HepG2 (cell line): ENCODE measurements around the gene C2orf76. TPM values are rescaled to one million over a fixed set of nuclear protein-coding genes. Genes with fewer than 3 reads are reported as not detected.
A peak's percentile ranks its signal among the peaks of the same experiment; 100 is the strongest.

Source experiments
- FOXA3 ChIP-seq: IDR thresholded peaks from 2 replicates; pipeline ENCODE4 v1.6.1; 2016; ENCODE audit warnings: missing genetic modification reagents, missing compliant biosample characterization
- NFE2L2 ChIP-seq: fragments of 150-350 bp; IDR thresholded peaks from 2 replicates; pipeline ENCODE4 v1.6.1; 2014; ENCODE audit warnings: low read length
- NFYC ChIP-seq: IDR thresholded peaks from 2 replicates; pipeline ENCODE4 v1.6.1; 2016; ENCODE audit warnings: missing genetic modification reagents, missing compliant biosample characterization
- PRPF4 ChIP-seq: fragments of 200-400 bp; formaldehyde crosslinking; IDR thresholded peaks from 2 replicates; pipeline ENCODE4 v1.6.1; 2016; ENCODE audit warnings: low read length, low read depth; ENCODE audit not compliant: poor library complexity, severe bottlenecking
- SNAI1 ChIP-seq: sonication (generic); formaldehyde crosslinking; IDR thresholded peaks from 2 replicates; pipeline ENCODE4 v1.5.0; 2020; ENCODE audit warnings: mild to moderate bottlenecking, missing genetic modification reagents, borderline replicate concordance
- ZFP82 ChIP-seq: sonication (generic); formaldehyde crosslinking; IDR thresholded peaks from 2 replicates; pipeline ENCODE4 v1.5.1; 2020; ENCODE audit warnings: mild to moderate bottlenecking, missing genetic modification reagents, borderline replicate concordance
- ZNF761 ChIP-seq: sonication (generic); formaldehyde crosslinking; conservative IDR thresholded peaks from 2 replicates; pipeline ENCODE4 v1.4.0; 2020; ENCODE audit warnings: mild to moderate bottlenecking, missing genetic modification reagents
- polyA plus RNA-seq, 8 experiments: library from polyadenylated mRNA; depleted of rRNA in 3 of 8; stranded (reverse) in 7 of 8; unstranded in 1 of 8; fragments of >200 nt; fragmentation: Illumina TruSeq in 4 of 8; extraction: Trizol in 4 of 8; gene quantifications; 2 replicates each; pipeline versions ENCODE4 v1.2.1 to v1.2.3, GENCODE V29; 2011 to 2016; ENCODE audit warnings: low read depth in 4 of 8, missing spikeins in 1 of 8, mixed read lengths in 1 of 8; ENCODE audit not compliant: insufficient read depth in 1 of 8
- total RNA-seq, 5 experiments: library from RNA; depleted of rRNA; stranded (reverse); fragments of >200 nt; fragmentation: Illumina TruSeq; extraction: Trizol; gene quantifications; 2 replicates each; pipeline ENCODE4 v1.2.3, GENCODE V29; 2016; ENCODE audit warnings: low read depth in 1 of 5
- TF ChIP-seq, protein P1 (sequence below): sonication (generic); formaldehyde crosslinking; IDR thresholded peaks from one replicate; pipeline ENCODE4 v1.5.1; 2020; ENCODE audit warnings: mild to moderate bottlenecking, missing genetic modification reagents; ENCODE audit errors: not compliant biosample characterization
- TF ChIP-seq, protein P2 (sequence below): sonication (generic); formaldehyde crosslinking; IDR thresholded peaks from 2 replicates; pipeline ENCODE4 v1.4.0; 2020; ENCODE audit warnings: mild to moderate bottlenecking, missing genetic modification reagents, borderline replicate concordance

C2orf76 gene
- total and polyA plus RNA-seq, 2 of the 13 experiments (the other 11 are each of a cell fraction or from before 2014, with no cell fraction given), result 7.7 to 8.5 TPM

DNA sequence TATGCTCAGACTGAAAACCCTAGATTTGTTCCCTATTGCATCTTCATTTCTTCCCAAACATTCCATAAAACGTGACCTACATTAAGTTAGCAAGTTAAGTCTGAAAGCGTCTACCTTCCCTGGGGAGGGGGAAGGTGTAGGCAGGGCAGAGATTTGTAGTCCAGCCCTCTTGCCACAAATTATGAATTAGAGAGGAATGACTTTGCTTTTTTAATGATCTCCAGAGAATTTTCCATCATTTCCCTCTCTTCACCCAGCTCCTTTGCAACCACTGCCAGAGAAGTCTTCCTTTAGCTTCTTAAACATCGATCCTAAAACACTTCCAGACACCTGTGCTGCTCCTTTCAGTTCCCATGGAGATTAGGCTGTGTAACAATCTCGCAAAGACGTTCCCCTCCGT lies 1.2 kb downstream of the C2orf76 start (continued):
- TF ChIP-seq, protein P1, sequence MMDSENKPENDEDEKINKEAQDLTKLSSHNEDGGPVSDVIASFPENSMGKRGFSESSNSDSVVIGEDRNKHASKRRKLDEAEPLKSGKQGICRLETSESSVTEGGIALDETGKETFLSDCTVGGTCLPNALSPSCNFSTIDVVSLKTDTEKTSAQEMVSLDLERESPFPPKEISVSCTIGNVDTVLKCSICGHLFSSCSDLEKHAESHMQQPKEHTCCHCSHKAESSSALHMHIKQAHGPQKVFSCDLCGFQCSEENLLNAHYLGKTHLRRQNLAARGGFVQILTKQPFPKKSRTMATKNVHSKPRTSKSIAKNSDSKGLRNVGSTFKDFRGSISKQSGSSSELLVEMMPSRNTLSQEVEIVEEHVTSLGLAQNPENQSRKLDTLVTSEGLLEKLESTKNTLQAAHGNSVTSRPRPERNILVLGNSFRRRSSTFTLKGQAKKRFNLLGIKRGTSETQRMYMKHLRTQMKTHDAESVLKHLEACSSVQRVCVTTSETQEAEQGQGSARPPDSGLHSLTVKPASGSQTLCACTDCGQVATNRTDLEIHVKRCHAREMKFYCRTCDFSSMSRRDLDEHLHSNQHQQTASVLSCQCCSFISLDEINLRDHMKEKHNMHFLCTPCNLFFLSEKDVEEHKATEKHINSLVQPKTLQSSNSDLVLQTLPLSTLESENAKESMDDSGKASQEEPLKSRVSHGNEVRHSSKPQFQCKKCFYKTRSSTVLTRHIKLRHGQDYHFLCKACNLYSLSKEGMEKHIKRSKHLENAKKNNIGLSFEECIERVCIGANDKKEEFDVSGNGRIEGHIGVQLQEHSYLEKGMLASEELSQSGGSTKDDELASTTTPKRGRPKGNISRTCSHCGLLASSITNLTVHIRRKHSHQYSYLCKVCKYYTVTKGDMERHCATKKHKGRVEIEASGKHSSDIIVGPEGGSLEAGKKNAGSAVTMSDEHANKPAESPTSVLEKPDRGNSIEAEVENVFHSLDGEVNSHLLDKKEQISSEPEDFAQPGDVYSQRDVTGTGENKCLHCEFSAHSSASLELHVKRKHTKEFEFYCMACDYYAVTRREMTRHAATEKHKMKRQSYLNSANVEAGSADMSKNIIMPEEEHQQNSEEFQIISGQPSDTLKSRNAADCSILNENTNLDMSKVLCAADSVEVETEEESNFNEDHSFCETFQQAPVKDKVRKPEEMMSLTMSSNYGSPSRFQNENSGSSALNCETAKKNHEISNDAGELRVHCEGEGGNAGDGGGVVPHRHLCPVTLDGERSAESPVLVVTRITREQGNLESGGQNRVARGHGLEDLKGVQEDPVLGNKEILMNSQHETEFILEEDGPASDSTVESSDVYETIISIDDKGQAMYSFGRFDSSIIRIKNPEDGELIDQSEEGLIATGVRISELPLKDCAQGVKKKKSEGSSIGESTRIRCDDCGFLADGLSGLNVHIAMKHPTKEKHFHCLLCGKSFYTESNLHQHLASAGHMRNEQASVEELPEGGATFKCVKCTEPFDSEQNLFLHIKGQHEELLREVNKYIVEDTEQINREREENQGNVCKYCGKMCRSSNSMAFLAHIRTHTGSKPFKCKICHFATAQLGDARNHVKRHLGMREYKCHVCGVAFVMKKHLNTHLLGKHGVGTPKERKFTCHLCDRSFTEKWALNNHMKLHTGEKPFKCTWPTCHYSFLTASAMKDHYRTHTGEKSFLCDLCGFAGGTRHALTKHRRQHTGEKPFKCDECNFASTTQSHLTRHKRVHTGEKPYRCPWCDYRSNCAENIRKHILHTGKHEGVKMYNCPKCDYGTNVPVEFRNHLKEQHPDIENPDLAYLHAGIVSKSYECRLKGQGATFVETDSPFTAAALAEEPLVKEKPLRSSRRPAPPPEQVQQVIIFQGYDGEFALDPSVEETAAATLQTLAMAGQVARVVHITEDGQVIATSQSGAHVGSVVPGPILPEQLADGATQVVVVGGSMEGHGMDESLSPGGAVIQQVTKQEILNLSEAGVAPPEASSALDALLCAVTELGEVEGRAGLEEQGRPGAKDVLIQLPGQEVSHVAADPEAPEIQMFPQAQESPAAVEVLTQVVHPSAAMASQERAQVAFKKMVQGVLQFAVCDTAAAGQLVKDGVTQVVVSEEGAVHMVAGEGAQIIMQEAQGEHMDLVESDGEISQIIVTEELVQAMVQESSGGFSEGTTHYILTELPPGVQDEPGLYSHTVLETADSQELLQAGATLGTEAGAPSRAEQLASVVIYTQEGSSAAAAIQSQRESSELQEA, result no peak
- no peak for TF ChIP-seq ZFP82 (CRISPR knock-in tag)
- no peak for TF ChIP-seq FOXA3 (CRISPR knock-in tag)
- no peak for TF ChIP-seq NFYC
- TF ChIP-seq, protein P2, sequence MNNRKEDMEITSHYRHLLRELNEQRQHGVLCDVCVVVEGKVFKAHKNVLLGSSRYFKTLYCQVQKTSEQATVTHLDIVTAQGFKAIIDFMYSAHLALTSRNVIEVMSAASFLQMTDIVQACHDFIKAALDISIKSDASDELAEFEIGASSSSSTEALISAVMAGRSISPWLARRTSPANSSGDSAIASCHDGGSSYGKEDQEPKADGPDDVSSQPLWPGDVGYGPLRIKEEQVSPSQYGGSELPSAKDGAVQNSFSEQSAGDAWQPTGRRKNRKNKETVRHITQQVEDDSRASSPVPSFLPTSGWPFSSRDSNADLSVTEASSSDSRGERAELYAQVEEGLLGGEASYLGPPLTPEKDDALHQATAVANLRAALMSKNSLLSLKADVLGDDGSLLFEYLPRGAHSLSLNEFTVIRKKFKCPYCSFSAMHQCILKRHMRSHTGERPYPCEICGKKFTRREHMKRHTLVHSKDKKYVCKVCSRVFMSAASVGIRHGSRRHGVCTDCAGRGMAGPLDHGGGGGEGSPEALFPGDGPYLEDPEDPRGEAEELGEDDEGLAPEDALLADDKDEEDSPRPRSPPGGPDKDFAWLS, result no peak
- 0 out of 2 replicates have a peak, but pooled peaks have one; percentile 13 for TF ChIP-seq SNAI1
- no peak for TF ChIP-seq ZNF761 (CRISPR knock-in tag)
- TF ChIP-seq PRPF4, result no peak
- TF ChIP-seq NFE2L2, result 0 out of 2 replicates have a peak, but pooled peaks have one; percentile 11
